Measurements from ENCODE around the gene VPS36. TPM values are rescaled to one million over a fixed set of nuclear protein-coding genes. Genes with fewer than 3 reads are reported as not detected.

The VPS36 gene
- total and polyA plus RNA-seq, 2 of the 8 experiments (the other 6 are each of a cell fraction or from before 2014, with no cell fraction given) = 14.1 to 19.8 TPM

GRCh38 chr13:52405767-52406494 lies 44.5 kb downstream of the VPS36 start, which contains the start of gene THSD1 (continued):
- no peak for TF ChIP-seq CHD7 (IDR thresholded peaks at IDR 0.05; ENCODE audit: insufficient replicate concordance, low read length)
- TF ChIP-seq CHD2 (IDR thresholded peaks at IDR 0.05; ENCODE audit: low read length) = 0 out of 2 replicates have a peak, but pooled peaks have one; percentile 18
- TF ChIP-seq EZH2 (IDR thresholded peaks at IDR 0.05; ENCODE audit: low read depth, low read length, severe bottlenecking) = peak; percentile 48
- TF ChIP-seq SP4 (IDR thresholded peaks at IDR 0.05; ENCODE audit: low read length) = no peak
- no peak for TF ChIP-seq BACH1 (IDR thresholded peaks at IDR 0.05; ENCODE audit: low read length)
- TF ChIP-seq SRF (IDR thresholded peaks at IDR 0.05; ENCODE audit: low read depth, low read length) = no peak
- TF ChIP-seq RXRA (IDR thresholded peaks at IDR 0.05; ENCODE audit: insufficient read depth, low read depth, low read length) = no peak
- no peak for TF ChIP-seq HDAC2 (IDR thresholded peaks at IDR 0.05; ENCODE audit: borderline replicate concordance in 1 of 2, low read depth in 2 of 2, low read length in 2 of 2)
- TF ChIP-seq KDM4A (IDR thresholded peaks at IDR 0.05; ENCODE audit: low read depth, low read length, severe bottlenecking) = peak; percentile 80
- TF ChIP-seq CBX5 (IDR thresholded peaks at IDR 0.05; ENCODE audit: low read depth, low read length) = no peak
- TF ChIP-seq ASH2L (IDR thresholded peaks at IDR 0.05; ENCODE audit: low read length) = peak; percentile 59

All from H1 (cell line).